Ureter (tissue), 1 donor: ENCODE data around the gene CDC42EP1. TPM values are rescaled to one million over a fixed set of nuclear protein-coding genes. Genes with fewer than 3 reads are reported as not detected.
"Not testable (repeated sequence)": the region's sequence is repeated elsewhere in the genome, so short reads cannot be mapped to it uniquely, and the experiment has no call there.

Experiments used
- DNase-seq: peaks from one replicate; pipeline ENCODE4 v3.0.0-alpha.2; 2020; ENCODE audit warnings: low spot score
- total RNA-seq: library from RNA; stranded (reverse); gene quantifications from one replicate; pipeline ENCODE4 v1.2.4, GENCODE V29; 2023
- donor health status: DM: yes; HTN: yes; CAD: no.

CDC42EP1 gene
- total RNA-seq, 1 donor from 2014 or later: 33.4 TPM

- no peak for DNase-seq
Observed at GRCh38 chr22:37581504-37581903, 21.2 kb downstream of the CDC42EP1 start.

GRCh38 chr22:37582526-37582925 lies 22.2 kb downstream of the CDC42EP1 start:
- no peak for DNase-seq

- DNase-seq: no peak
Observed at GRCh38 chr22:37588546-37589215, 28.4 kb downstream of the CDC42EP1 start.

- DNase-seq: no peak
Observed at GRCh38 chr22:37589636-37590035, 29.4 kb downstream of the CDC42EP1 start.

- not testable (repeated sequence) for DNase-seq
Observed at GRCh38 chr22:37591081-37591480, 30.8 kb downstream of the CDC42EP1 start.

- DNase-seq: no peak
Observed at GRCh38 chr22:37591823-37592404, 31.6 kb downstream of the CDC42EP1 start.

GRCh38 chr22:37594237-37594636 lies 34.0 kb downstream of the CDC42EP1 start:
- DNase-seq: no peak

- DNase-seq: no peak
Observed at GRCh38 chr22:37599153-37599552, 38.9 kb downstream of the CDC42EP1 start.

GRCh38 chr22:37601203-37601539 lies 40.9 kb downstream of the CDC42EP1 start:
- no peak for DNase-seq

- DNase-seq: no peak
Observed at GRCh38 chr22:37601540-37602442, 41.5 kb downstream of the CDC42EP1 start.

- DNase-seq: not testable (repeated sequence)
Observed at GRCh38 chr22:37602546-37603277, 42.4 kb downstream of the CDC42EP1 start.

GRCh38 chr22:37604074-37604473 lies 43.8 kb downstream of the CDC42EP1 start:
- no peak for DNase-seq

GRCh38 chr22:37604875-37605274 lies 44.6 kb downstream of the CDC42EP1 start:
- no peak for DNase-seq

- peak; percentile 93 for DNase-seq
Observed at GRCh38 chr22:37607010-37607934, 47.0 kb downstream of the CDC42EP1 start.

- DNase-seq: no peak
Observed at GRCh38 chr22:37607935-37608476, 47.7 kb downstream of the CDC42EP1 start.

- DNase-seq: peak; percentile 95
Observed at GRCh38 chr22:37608477-37609239, 48.4 kb downstream of the CDC42EP1 start, which contains the start of gene GGA1. TSS of gene GGA1 (plus strand) at chr22:37608834. CDS start at chr22:37608861, 27 bp downstream.

GRCh38 chr22:37609240-37610152 lies 49.2 kb downstream of the CDC42EP1 start:
- no peak for DNase-seq

- not testable (repeated sequence) for DNase-seq
Observed at GRCh38 chr22:37610153-37610475, 49.8 kb downstream of the CDC42EP1 start.
